Mucosa of rectum (tissue), 2 donors: Measurements from ENCODE around the gene MFSD1.
"Not testable (repeated sequence)": the region's sequence is repeated elsewhere in the genome, so short reads cannot be mapped to it uniquely, and the experiment has no call there.

ENCODE experiments used
- H3K27ac ChIP-seq, 2 donors: one replicate each; pipeline ENCODE4 v1.7.0; 2013; ENCODE audit warnings: inconsistent platforms in 2 of 2, low read depth in 2 of 2, low read length in 2 of 2
- H3K27me3 ChIP-seq, 2 donors: one replicate each; pipeline ENCODE4 v1.7.0; 2013; ENCODE audit warnings: low read length in 2 of 2; ENCODE audit not compliant: control insufficient read depth in 2 of 2, insufficient read depth in 2 of 2
- H3K36me3 ChIP-seq, 2 donors: one replicate each; pipeline ENCODE4 v1.7.0; 2013; ENCODE audit warnings: low read length in 2 of 2; ENCODE audit not compliant: control insufficient read depth in 2 of 2, insufficient read depth in 2 of 2
- H3K4me1 ChIP-seq, 2 donors: one replicate each; pipeline ENCODE4 v1.7.0; 2013; ENCODE audit warnings: low read length in 2 of 2, mild to moderate bottlenecking in 1 of 2; ENCODE audit not compliant: control insufficient read depth in 2 of 2, insufficient read depth in 2 of 2
- H3K4me3 ChIP-seq, 2 donors: one replicate each; pipeline ENCODE4 v1.7.0; 2013; ENCODE audit warnings: low read length in 2 of 2
- H3K9ac ChIP-seq, 2 donors: one replicate each; pipeline ENCODE4 v1.7.0; 2013; ENCODE audit warnings: low read length in 2 of 2, low read depth in 1 of 2, mild to moderate bottlenecking in 1 of 2
- H3K9me3 ChIP-seq, 2 donors: one replicate each; pipeline ENCODE4 v1.7.0; 2013; ENCODE audit warnings: low read length in 2 of 2; ENCODE audit not compliant: control insufficient read depth in 2 of 2
- donor health status: healthy.
- donor health status: Normal muscosa, but diverticular disease.

The MFSD1 gene

DNA sequence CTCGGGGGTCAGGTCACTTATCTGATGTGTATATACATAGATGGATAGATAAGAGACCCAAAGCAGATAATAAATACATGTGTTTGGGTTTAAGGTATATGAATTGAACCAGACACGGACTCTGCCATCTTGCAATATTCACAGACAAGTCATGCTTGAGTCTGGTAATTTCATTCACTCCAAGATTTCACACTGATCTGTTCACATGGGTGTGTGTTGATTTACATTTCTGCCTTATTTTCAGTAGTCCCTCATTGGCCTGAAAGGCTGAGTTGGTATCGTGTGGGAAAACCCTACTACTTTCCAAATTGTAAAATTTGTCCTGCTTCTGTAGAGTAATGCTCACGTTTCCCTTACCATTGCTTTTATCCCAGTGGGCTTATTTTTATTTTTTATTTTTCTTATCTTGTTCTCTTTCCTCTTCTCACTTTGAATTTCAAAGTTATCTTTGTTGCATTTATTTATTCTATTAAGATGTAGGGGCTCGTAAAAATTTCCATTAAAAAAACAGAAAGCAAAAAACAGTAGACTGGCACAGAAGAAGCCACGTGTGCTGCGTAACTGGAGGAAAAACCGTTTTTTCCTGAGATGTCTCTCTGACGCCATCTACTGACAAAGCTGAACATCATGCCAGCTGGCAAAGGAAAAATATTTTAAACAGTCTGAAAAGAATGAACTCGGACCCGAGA, 10.8 kb upstream of the MFSD1 start:
- Histone ChIP-seq H3K36me3 (no peaks in the 10 kb centered on the region), H3K9ac (no peak overlapping the region), H3K27me3 (no peaks in the 10 kb centered on the region), H3K27ac (no peak overlapping the region), H3K4me3 (peak overlapping the region in 1 of 2 donors; percentile 3), H3K4me1 (no peaks in the 10 kb centered on the region), H3K9me3 (peaks cover 0 to 4% of the 10 kb centered on the region in 2 donors)

DNA sequence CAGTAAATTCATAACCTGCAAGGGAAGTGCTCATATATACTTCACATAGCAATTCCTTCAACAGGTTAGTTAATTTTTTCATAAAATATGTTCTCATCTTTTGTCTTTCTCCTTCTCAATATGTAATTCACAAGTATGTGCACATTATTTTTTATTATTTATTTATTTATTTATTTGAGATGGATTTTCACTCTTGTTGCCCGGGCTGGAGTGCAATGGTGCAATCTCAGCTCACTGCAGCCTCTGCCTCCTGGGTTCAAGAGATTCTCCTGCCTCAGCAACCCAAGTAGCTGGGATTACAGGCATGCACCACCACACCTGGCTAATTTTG, 10.3 kb upstream of the MFSD1 start:
- H3K9me3 ChIP-seq, H3K9ac ChIP-seq, H3K36me3 ChIP-seq, H3K4me3 ChIP-seq, H3K27me3 ChIP-seq, H3K27ac ChIP-seq, H3K4me1 ChIP-seq: not testable (repeated sequence)

DNA sequence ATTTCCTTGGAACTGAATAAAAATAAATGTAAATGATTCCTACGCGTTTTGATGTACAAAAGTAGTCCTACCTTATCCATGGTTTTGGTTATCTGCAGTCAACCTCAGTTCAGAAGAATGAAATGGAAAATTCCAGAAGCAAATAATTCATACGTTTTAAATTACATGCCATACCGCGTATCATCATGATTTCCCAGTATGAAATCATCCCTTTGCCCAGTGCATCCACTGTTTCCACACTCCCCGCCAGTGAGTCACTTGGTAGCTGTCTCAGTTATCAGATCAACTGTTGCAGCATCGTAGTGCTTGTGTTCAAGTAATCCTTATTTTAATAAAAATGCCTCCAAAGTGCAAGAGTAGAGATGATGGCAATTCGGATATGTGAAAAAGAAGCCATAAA, 9.1 kb upstream of the MFSD1 start:
- Histone ChIP-seq H3K27me3 (no peaks in the 10 kb centered on the region), H3K9ac (no peak overlapping the region), H3K4me3 (no peak overlapping the region), H3K9me3 (peaks cover 0 to 4% of the 10 kb centered on the region in 2 donors), H3K27ac (no peak overlapping the region), H3K36me3 (no peaks in the 10 kb centered on the region), H3K4me1 (no peaks in the 10 kb centered on the region)

DNA sequence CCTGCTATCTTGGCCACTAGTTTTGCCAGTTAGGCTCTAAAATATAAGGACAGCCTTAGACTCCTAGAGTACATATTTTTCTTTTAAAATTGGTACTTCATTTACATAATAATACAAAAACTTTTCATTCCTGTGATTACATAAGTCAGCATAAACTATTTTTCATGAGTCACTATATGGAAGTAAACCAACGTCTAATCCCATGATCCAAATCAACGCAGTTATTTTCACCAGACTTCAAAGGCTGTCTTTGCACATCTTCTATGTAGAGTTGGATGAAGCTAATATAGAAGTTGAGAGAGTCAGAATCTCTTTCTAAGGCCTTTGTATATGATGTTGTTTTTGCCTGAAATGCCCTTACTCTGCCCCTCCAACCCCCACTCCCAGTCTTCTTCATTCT, 7.6 kb upstream of the MFSD1 start:
- Histone ChIP-seq H3K36me3 (no peaks in the 10 kb centered on the region), H3K9me3 (peaks cover 0 to 4% of the 10 kb centered on the region in 2 donors), H3K27ac (no peak overlapping the region), H3K4me1 (no peaks in the 10 kb centered on the region), H3K4me3 (no peak overlapping the region), H3K9ac (no peak overlapping the region), H3K27me3 (no peaks in the 10 kb centered on the region)

DNA sequence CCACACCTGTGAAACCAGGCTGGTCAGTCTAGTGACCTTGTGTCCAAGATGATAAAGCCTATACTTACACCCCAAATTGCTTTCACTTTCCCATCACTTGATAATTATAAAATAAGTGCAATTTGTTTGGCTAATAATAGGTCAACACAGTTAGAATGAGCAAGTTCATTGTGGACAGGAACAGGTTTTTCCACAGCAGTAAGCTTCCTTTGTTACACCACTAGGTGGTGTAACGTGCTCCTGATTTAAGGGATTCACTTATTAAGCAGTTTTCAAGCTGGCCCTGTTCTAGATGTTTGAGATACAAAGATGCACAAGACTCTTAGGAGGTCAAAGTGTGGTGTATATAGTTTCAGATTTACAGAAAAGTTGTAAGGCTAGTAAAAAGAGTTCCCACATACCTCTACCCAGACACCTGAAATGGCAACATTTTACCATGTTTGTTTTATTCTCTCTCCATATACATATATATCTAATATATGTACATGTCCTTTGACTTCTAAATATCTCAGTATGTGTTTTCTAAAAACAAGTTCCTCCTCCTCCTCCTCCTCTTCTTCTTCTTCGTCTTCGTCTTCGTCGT, 6.8 kb upstream of the MFSD1 start:
- Histone ChIP-seq H3K36me3 (no peaks in the 10 kb centered on the region), H3K27me3 (no peaks in the 10 kb centered on the region), H3K4me3 (no peak overlapping the region), H3K27ac (no peak overlapping the region), H3K9ac (no peak overlapping the region), H3K4me1 (no peaks in the 10 kb centered on the region), H3K9me3 (peaks cover 0 to 4% of the 10 kb centered on the region in 2 donors)

DNA sequence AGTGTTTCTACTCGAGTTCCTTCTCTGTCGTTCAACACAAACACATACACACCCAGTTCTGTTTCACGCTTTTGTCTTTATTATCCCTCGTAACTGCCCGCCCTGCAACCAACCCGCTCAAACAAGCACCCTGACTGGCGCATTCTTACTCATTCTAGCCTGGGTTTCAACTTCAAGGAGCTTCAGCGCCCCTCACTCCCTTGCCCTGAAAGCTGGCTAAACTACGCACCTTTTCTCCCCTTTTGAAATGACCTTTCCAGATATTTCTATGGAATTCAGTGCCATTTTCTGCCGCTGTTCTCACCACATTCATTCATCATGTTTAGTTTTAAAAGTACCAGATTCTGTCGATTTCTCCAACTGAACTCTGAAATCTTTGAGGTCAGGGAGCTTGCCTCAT, 653 bp upstream of the MFSD1 start:
- peak overlapping the region; percentile 90 for H3K27ac ChIP-seq
- H3K36me3 ChIP-seq = peaks cover 3% of the 10 kb centered on the region in 2 donors
- no peaks in the 10 kb centered on the region for H3K9me3 ChIP-seq
- H3K9ac ChIP-seq = peak overlapping the region; percentile 87 to 90
- no peaks in the 10 kb centered on the region for H3K27me3 ChIP-seq
- peaks cover 14 to 24% of the 10 kb centered on the region in 2 donors for H3K4me1 ChIP-seq
- H3K4me3 ChIP-seq = peak overlapping the region; percentile 91 to 98

DNA sequence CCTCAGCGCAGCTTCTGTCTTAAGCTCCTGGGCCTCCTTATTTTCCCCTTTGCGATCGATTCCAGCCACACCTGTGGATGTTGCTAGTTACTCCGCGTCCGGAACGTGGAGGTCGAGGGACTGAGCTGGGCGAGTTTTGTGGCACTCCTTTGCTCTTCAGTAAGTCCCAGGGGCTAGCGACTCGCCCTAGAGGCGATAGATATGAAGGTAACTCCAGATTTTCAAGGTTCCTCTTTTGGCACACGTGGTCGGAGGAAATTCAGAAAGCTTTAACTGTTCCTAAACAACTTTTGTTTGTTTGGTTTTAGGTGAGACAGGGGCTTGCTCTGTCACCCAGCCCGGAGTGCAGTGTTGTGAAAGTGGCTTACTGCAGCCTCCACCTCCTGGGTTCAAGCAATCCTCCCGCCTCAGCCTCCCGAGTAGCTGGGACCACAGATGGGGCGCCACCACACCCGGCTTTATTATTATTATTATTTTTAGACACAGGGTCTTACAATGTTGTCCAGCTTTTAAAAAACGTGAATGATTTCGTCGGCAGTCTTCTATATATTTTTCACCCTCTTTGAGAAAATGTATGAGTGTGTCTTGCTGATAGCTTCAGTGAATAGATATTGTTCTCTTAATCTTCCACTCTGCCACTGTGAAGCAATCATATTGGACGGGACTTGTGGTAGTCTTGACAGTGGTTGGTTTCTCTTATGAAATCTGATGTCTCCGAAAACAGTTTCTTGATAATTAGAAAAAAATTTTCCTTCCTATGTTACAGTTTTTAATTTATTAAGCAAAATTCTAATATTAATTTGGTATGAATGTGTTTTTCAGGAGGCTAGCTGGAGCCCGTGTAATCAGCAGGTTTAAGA, 785 bp downstream of the MFSD1 start:
- Histone ChIP-seq H3K4me3 (peak overlapping the region; percentile 91 to 98), H3K36me3 (peaks cover 4 to 5% of the 10 kb centered on the region in 2 donors), H3K27me3 (no peaks in the 10 kb centered on the region), H3K9ac (peak overlapping the region; percentile 87 to 90), H3K4me1 (peaks cover 14 to 24% of the 10 kb centered on the region in 2 donors), H3K27ac (peak overlapping the region; percentile 90), H3K9me3 (no peaks in the 10 kb centered on the region)

DNA sequence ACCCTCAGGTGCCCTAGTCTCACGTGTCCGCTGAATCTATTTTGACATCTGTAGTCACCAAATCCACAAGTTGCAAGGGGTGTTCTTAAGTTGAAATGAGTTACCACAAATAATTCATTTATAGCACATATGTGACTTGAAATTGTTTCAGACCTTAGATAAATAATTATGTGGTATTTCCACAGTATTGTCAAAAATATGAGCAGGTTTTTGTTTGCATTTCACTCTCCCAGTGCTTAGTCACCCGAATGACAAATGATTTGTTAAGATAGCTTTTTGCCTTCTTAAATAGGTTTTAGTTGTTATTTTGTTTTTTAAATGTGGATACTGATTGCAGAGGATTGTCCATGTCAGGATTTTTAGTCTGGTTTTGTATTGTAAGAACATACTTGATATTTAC, 2.6 kb downstream of the MFSD1 start:
- H3K9ac ChIP-seq = no peak overlapping the region
- no peak overlapping the region for H3K27ac ChIP-seq
- peaks cover 14 to 24% of the 10 kb centered on the region in 2 donors for H3K4me1 ChIP-seq
- H3K4me3 ChIP-seq = no peak overlapping the region
- H3K36me3 ChIP-seq = peaks cover 19 to 21% of the 10 kb centered on the region in 2 donors
- no peaks in the 10 kb centered on the region for H3K27me3 ChIP-seq
- no peaks in the 10 kb centered on the region for H3K9me3 ChIP-seq

DNA sequence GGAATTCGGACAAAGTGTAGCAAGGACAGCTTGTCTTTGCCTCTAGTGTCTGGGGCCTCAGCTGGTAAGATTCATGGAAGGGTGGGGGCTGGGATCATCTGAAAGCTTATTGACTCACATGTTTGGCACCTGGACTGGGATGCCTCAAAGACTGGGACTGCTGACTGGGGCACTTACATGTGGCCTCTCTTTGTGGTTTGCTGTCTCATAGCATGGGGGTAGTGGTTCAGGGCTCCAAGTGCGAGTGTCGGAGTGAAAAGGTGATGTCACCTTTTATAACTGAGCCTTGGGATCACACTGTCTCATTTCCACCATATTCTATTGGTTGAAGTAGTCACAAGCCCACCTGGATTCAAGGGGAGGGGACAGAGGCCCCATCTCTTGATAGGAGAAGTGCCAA, 6.8 kb downstream of the MFSD1 start:
- no peaks in the 10 kb centered on the region for H3K4me1 ChIP-seq
- peak overlapping the region in 1 of 2 donors; percentile 13 for H3K27ac ChIP-seq
- no peaks in the 10 kb centered on the region for H3K9me3 ChIP-seq
- no peak overlapping the region for H3K9ac ChIP-seq
- H3K36me3 ChIP-seq = peaks cover 51 to 55% of the 10 kb centered on the region in 2 donors
- H3K4me3 ChIP-seq = no peak overlapping the region
- no peaks in the 10 kb centered on the region for H3K27me3 ChIP-seq

DNA sequence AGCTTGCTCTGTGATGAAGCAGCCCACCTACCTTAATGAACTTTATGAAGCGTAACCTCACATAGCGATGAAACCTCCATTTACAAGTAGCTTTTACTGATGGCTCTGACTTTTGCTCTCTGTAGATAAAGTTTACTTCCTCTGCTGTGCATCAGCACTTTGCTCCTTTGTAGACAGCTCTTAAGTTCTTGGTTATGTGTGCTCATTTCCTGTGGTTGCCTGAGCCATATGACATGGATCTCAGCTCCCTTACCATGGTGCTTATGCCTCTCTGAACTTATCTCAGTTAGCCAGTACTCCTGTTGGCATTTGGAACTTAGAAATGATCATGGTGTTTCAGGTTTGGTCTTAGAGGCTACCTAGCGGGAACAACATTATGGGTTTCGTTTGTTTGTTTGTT, 7.8 kb downstream of the MFSD1 start:
- H3K9me3 ChIP-seq = no peaks in the 10 kb centered on the region
- H3K9ac ChIP-seq = no peak overlapping the region
- H3K4me1 ChIP-seq = no peaks in the 10 kb centered on the region
- H3K27ac ChIP-seq = peak overlapping the region; percentile 14 to 33
- no peak overlapping the region for H3K4me3 ChIP-seq
- H3K36me3 ChIP-seq = peaks cover 59 to 62% of the 10 kb centered on the region in 2 donors
- no peaks in the 10 kb centered on the region for H3K27me3 ChIP-seq
